ENCODE measurements around the gene ELMO1. TPM values are rescaled to one million over a fixed set of nuclear protein-coding genes. Genes with fewer than 3 reads are reported as not detected.
"Not testable (repeated sequence)": the region's sequence is repeated elsewhere in the genome, so short reads cannot be mapped to it uniquely, and the experiment has no call there.

ELMO1 gene
- total RNA-seq, 1 donor from 2014 or later, result not detected

GRCh38 chr7:36977878-36978277 is 470.8 kb downstream of the ELMO1 start:
- Mint-ChIP-seq H3K36me3 (ENCODE audit: unreplicated experiment) (no peaks in the 10 kb centered on the region), H3K27ac (ENCODE audit: unreplicated experiment) (no peak overlapping the region), H3K4me3 (ENCODE audit: unreplicated experiment) (no peak overlapping the region), H3K9me3 (ENCODE audit: unreplicated experiment) (no peaks in the 10 kb centered on the region), H3K27me3 (ENCODE audit: unreplicated experiment) (no peaks in the 10 kb centered on the region), H3K4me1 (ENCODE audit: unreplicated experiment) (no peaks in the 10 kb centered on the region)
- no peak for DNase-seq (ENCODE audit: extremely low spot score, unreplicated experiment)
- no peak for TF ChIP-seq CTCF (IDR thresholded peaks at IDR 0.05)

GRCh38 chr7:36973534-36973933 is 475.1 kb downstream of the ELMO1 start:
- H3K9me3 Mint-ChIP-seq (ENCODE audit: unreplicated experiment); H3K27me3 Mint-ChIP-seq (ENCODE audit: unreplicated experiment); DNase-seq (ENCODE audit: extremely low spot score, unreplicated experiment); H3K4me3 Mint-ChIP-seq (ENCODE audit: unreplicated experiment); H3K27ac Mint-ChIP-seq (ENCODE audit: unreplicated experiment); H3K4me1 Mint-ChIP-seq (ENCODE audit: unreplicated experiment); H3K36me3 Mint-ChIP-seq (ENCODE audit: unreplicated experiment): not testable (repeated sequence)

- H3K27me3 Mint-ChIP-seq (ENCODE audit: unreplicated experiment), result peaks cover 2% of the 10 kb centered on the region
- no peak overlapping the region for H3K27ac Mint-ChIP-seq (ENCODE audit: unreplicated experiment)
- TF ChIP-seq CTCF (IDR thresholded peaks at IDR 0.05), result no peak
- no peak for DNase-seq (ENCODE audit: extremely low spot score, unreplicated experiment)
- no peaks in the 10 kb centered on the region for H3K36me3 Mint-ChIP-seq (ENCODE audit: unreplicated experiment)
- no peaks in the 10 kb centered on the region for H3K9me3 Mint-ChIP-seq (ENCODE audit: unreplicated experiment)
- H3K4me3 Mint-ChIP-seq (ENCODE audit: unreplicated experiment), result no peak overlapping the region
- peaks cover 2% of the 10 kb centered on the region for H3K4me1 Mint-ChIP-seq (ENCODE audit: unreplicated experiment)
Measured at GRCh38 chr7:36972140-36972518, 476.5 kb downstream of the ELMO1 start.

GRCh38 chr7:36971515-36972139 is 477.0 kb downstream of the ELMO1 start:
- no peak overlapping the region for H3K4me3 Mint-ChIP-seq (ENCODE audit: unreplicated experiment)
- peaks cover 3% of the 10 kb centered on the region for H3K27me3 Mint-ChIP-seq (ENCODE audit: unreplicated experiment)
- H3K4me1 Mint-ChIP-seq (ENCODE audit: unreplicated experiment), result peaks cover 2% of the 10 kb centered on the region
- no peaks in the 10 kb centered on the region for H3K9me3 Mint-ChIP-seq (ENCODE audit: unreplicated experiment)
- no peak overlapping the region for H3K27ac Mint-ChIP-seq (ENCODE audit: unreplicated experiment)
- no peak for TF ChIP-seq CTCF (IDR thresholded peaks at IDR 0.05)
- H3K36me3 Mint-ChIP-seq (ENCODE audit: unreplicated experiment), result no peaks in the 10 kb centered on the region
- DNase-seq (ENCODE audit: extremely low spot score, unreplicated experiment), result no peak

- DNase-seq (ENCODE audit: extremely low spot score, unreplicated experiment), result no peak
- Mint-ChIP-seq H3K27ac (ENCODE audit: unreplicated experiment) (no peak overlapping the region), H3K36me3 (ENCODE audit: unreplicated experiment) (no peaks in the 10 kb centered on the region), H3K27me3 (ENCODE audit: unreplicated experiment) (peaks cover 7% of the 10 kb centered on the region), H3K4me1 (ENCODE audit: unreplicated experiment) (peaks cover 2% of the 10 kb centered on the region), H3K4me3 (ENCODE audit: unreplicated experiment) (no peak overlapping the region), H3K9me3 (ENCODE audit: unreplicated experiment) (no peaks in the 10 kb centered on the region)
- no peak for TF ChIP-seq CTCF (IDR thresholded peaks at IDR 0.05)
Measured at GRCh38 chr7:36970551-36971514, 477.8 kb downstream of the ELMO1 start.
